ENCODE measurements around the gene MRPS9. TPM values are rescaled to one million over a fixed set of nuclear protein-coding genes. Genes with fewer than 3 reads are reported as not detected.

MRPS9 gene
- total RNA-seq, 4 donors from 2014 or later, result 34.9 to 79.5 (median 38.6) TPM

GRCh38 chr2:105062158-105062557 is 24.3 kb downstream of the MRPS9 start:
- DNase-seq (no peak), ATAC-seq (no peak)
- Histone ChIP-seq H3K4me1 (no peaks in the 10 kb centered on the region), H3K27ac (no peak overlapping the region), H3K9me3 (no peaks in the 10 kb centered on the region), H3K27me3 (no peaks in the 10 kb centered on the region), H3K4me3 (no peak overlapping the region), H3K36me3 (no peaks in the 10 kb centered on the region)
- in situ Hi-C loops (cut with MboI; ENCODE audit: low sequenced_read_pairs in 4 of 4), result no loop called here
- TF ChIP-seq POLR2A (IDR thresholded peaks at IDR 0.05), result no peak
- TF ChIP-seq, protein P1, sequence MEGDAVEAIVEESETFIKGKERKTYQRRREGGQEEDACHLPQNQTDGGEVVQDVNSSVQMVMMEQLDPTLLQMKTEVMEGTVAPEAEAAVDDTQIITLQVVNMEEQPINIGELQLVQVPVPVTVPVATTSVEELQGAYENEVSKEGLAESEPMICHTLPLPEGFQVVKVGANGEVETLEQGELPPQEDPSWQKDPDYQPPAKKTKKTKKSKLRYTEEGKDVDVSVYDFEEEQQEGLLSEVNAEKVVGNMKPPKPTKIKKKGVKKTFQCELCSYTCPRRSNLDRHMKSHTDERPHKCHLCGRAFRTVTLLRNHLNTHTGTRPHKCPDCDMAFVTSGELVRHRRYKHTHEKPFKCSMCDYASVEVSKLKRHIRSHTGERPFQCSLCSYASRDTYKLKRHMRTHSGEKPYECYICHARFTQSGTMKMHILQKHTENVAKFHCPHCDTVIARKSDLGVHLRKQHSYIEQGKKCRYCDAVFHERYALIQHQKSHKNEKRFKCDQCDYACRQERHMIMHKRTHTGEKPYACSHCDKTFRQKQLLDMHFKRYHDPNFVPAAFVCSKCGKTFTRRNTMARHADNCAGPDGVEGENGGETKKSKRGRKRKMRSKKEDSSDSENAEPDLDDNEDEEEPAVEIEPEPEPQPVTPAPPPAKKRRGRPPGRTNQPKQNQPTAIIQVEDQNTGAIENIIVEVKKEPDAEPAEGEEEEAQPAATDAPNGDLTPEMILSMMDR (IDR thresholded peaks at IDR 0.05 in 4 of 5, conservative IDR thresholded peaks at IDR 0.05 in 1 of 5), result no peak
- intact Hi-C loops (cut with DNase I; ENCODE audit: low total_unique reads), result no loop called here

GRCh38 chr2:105068387-105068786 is 30.5 kb downstream of the MRPS9 start:
- H3K27ac ChIP-seq, result no peak overlapping the region
- TF ChIP-seq, protein P1 (IDR thresholded peaks at IDR 0.05 in 4 of 5, conservative IDR thresholded peaks at IDR 0.05 in 1 of 5), result no peak
- no peak for TF ChIP-seq POLR2A (IDR thresholded peaks at IDR 0.05)
- DNase-seq (no peak), ATAC-seq (no peak)
- no peaks in the 10 kb centered on the region for H3K36me3 ChIP-seq
- no peaks in the 10 kb centered on the region for H3K27me3 ChIP-seq
- no peaks in the 10 kb centered on the region for H3K9me3 ChIP-seq
- intact Hi-C loops (cut with DNase I; ENCODE audit: low total_unique reads), result no loop called here
- in situ Hi-C loops (cut with MboI; ENCODE audit: low sequenced_read_pairs in 4 of 4), result no loop called here
- no peak overlapping the region for H3K4me3 ChIP-seq
- no peaks in the 10 kb centered on the region for H3K4me1 ChIP-seq

DNA sequence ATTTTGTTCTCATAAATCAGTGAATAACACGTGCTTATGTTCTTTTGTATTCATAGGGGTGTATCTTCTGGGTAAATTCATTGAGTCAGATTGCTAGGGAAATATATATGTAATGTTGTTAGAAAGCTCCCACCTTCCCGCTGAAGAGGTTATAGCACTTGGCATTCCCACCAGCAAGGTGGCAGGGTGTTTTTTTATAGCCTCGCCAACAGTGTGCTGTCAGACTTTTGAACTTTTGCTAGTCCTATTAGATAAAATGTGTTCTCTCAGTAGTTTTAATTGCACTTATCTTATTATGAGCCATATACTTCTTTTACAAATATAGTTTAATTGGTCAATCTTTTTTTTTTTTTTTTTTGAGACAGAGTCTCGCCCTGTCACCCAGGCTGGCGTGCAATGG is 31.0 kb downstream of the MRPS9 start:
- DNase-seq (no peak), ATAC-seq (no peak)
- H3K9me3 ChIP-seq, result no peaks in the 10 kb centered on the region
- H3K27ac ChIP-seq, result no peak overlapping the region
- no peak overlapping the region for H3K4me3 ChIP-seq
- TF ChIP-seq POLR2A (IDR thresholded peaks at IDR 0.05), result no peak
- TF ChIP-seq, protein P1 (IDR thresholded peaks at IDR 0.05 in 4 of 5, conservative IDR thresholded peaks at IDR 0.05 in 1 of 5), result no peak
- intact Hi-C loops (cut with DNase I; ENCODE audit: low total_unique reads), result no loop called here
- in situ Hi-C loops (cut with MboI; ENCODE audit: low sequenced_read_pairs in 4 of 4), result no loop called here
- no peaks in the 10 kb centered on the region for H3K27me3 ChIP-seq
- no peaks in the 10 kb centered on the region for H3K36me3 ChIP-seq
- no peaks in the 10 kb centered on the region for H3K4me1 ChIP-seq

DNA sequence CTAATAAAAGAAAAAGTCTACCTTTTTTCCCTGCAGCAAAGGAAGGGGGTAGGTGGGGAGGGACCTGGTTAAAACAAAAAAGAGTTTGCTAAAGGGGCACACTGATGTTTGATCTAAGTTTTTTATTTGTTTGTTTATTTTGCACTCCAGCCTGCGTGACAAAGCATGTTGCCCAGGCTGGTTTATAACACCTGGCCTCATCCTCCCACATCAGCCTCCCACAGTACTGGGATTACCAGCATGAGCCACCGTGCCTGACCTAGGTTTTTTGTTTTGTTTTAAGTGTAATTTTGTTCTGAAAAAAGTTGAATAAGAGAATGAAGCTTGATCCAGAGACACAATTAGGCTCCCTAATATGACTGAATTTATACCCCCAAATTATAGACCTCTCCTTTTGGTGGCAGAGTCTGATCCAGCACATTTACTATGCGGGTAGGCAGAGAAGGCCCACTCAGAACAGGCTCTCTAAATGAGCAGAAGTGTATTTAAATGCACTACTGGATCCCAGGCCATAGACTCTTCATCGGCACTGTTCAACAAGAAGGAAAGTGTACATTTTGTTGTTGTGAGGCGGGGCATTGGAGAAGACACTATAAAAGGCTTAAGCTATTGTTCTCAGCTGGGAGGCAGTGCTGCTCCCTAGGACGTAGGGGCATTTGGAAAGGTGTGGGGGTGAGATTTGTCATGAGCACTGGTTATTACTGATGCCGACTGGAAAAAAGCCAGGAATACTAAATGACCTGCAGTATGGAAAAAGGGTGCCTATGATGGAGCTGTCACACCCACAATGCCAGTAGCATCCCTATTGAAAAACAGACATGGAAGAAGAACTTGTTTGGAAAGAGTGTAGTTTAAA is 32.4 kb downstream of the MRPS9 start:
- DNase-seq (no peak), ATAC-seq (no peak)
- no peak overlapping the region for H3K4me3 ChIP-seq
- H3K9me3 ChIP-seq, result no peaks in the 10 kb centered on the region
- no peak overlapping the region for H3K27ac ChIP-seq
- TF ChIP-seq, protein P1 (IDR thresholded peaks at IDR 0.05 in 4 of 5, conservative IDR thresholded peaks at IDR 0.05 in 1 of 5), result no peak
- H3K4me1 ChIP-seq, result no peaks in the 10 kb centered on the region
- H3K36me3 ChIP-seq, result no peaks in the 10 kb centered on the region
- H3K27me3 ChIP-seq, result no peaks in the 10 kb centered on the region
- in situ Hi-C loops (cut with MboI; ENCODE audit: low sequenced_read_pairs in 4 of 4) (no loop called here), intact Hi-C loops (cut with DNase I; ENCODE audit: low total_unique reads) (no loop called here)

Measured in gastrocnemius medialis (tissue), 4 donors.